Thoracic aorta (tissue), 2 donors: ENCODE data around the gene CYP4V2. TPM values are rescaled to one million over a fixed set of nuclear protein-coding genes. Genes with fewer than 3 reads are reported as not detected.

Experiments
- ATAC-seq: fragments of 150-250 bp; one replicate; pipeline ENCODE4 v1.8.0; 2017; ENCODE audit warnings: low read depth; ENCODE audit not compliant: insufficient number of reproducible peaks, low FRiP score
- DNase-seq: peaks from one replicate; pipeline ENCODE4 v3.0.0-alpha.2; 2020; ENCODE audit warnings: low spot score
- H3K27ac ChIP-seq, 2 donors: fragments of 200-600 bp; sonication (generic); 1 replicate in 1 of 2; 2 replicates in 1 of 2; pipeline ENCODE4 v1.5.1; 2016; ENCODE audit warnings: mild to moderate bottlenecking in 2 of 2, moderate library complexity in 2 of 2
- H3K27me3 ChIP-seq: fragments of 200-600 bp; sonication (generic); replicated peaks from 2 replicates; pipeline ENCODE4 v1.6.0; 2016; ENCODE audit warnings: mild to moderate bottlenecking; ENCODE audit not compliant: insufficient read depth
- H3K36me3 ChIP-seq: fragments of 200-600 bp; sonication (generic); one replicate; pipeline ENCODE4 v1.5.1; 2016
- H3K4me1 ChIP-seq, 2 donors: fragments of 200-600 bp; sonication (generic); 1 replicate in 1 of 2; 2 replicates in 1 of 2; pipeline versions ENCODE4 v1.5.1 to v1.6.0; 2016; ENCODE audit warnings: low read depth in 2 of 2, mild to moderate bottlenecking in 1 of 2; ENCODE audit not compliant: control insufficient read depth in 1 of 2
- H3K4me3 ChIP-seq: fragments of 200-600 bp; sonication (generic); 2 replicates; pipeline ENCODE4 v1.5.1; 2016; ENCODE audit warnings: mild to moderate bottlenecking
- H3K9me3 ChIP-seq: fragments of 200-600 bp; sonication (generic); 2 replicates; pipeline ENCODE4 v1.5.1; 2016
- CTCF ChIP-seq: fragments of 200-600 bp; sonication (generic); IDR thresholded peaks from one replicate; pipeline ENCODE4 v1.5.1; 2019; ENCODE audit warnings: antibody characterized with exemption
- total RNA-seq, 2 donors: library from RNA; depleted of rRNA; stranded (reverse); fragments of >200 nt; gene quantifications; one replicate each; pipeline versions ENCODE4 v1.1.0 to v1.2.3, GENCODE V29; 2016

CYP4V2 gene
- total RNA-seq, result 10 to 100 TPM; 41.8 to 61.2 TPM

- H3K27me3 ChIP-seq, result no peaks in the 10 kb centered on the region
- H3K27ac ChIP-seq, result peak within 1 kb of the TSS; percentile 96 to 97
- H3K4me3 ChIP-seq, result peak within 1 kb of the TSS; percentile 92
- H3K36me3 ChIP-seq, result no peaks in the 10 kb centered on the region
- no peaks in the 10 kb centered on the region for H3K9me3 ChIP-seq
- ATAC-seq (peak; percentile 57), DNase-seq (no peak)
- H3K4me1 ChIP-seq, result peaks cover 5 to 40% of the 10 kb centered on the region in 2 donors
- TF ChIP-seq CTCF, result no peak
Observed at GRCh38 chr4:186191200-186192065, at the start of gene CYP4V2. Gene CYP4V2 (plus strand): TSS chr4:186191567. CDS start chr4:186191824, 257 bp downstream.

- DNase-seq, result no peak
- TF ChIP-seq CTCF, result peak; percentile 42
Observed at GRCh38 chr4:186144198-186144945, 47.0 kb upstream of the CYP4V2 start.

GRCh38 chr4:186144946-186145569 lies 46.3 kb upstream of the CYP4V2 start:
- Histone ChIP-seq H3K4me3 (peak overlapping the region; percentile 81), H3K9me3 (no peaks in the 10 kb centered on the region), H3K27me3 (no peaks in the 10 kb centered on the region), H3K36me3 (no peaks in the 10 kb centered on the region), H3K27ac (peak overlapping the region; percentile 83 to 86), H3K4me1 (peaks cover 5 to 18% of the 10 kb centered on the region in 2 donors)
- ATAC-seq, result peak; percentile 19
- no peak for TF ChIP-seq CTCF
- DNase-seq, result no peak

More at GRCh38 chr4:186144198-186144945, 47.0 kb upstream of the CYP4V2 start:
- Histone ChIP-seq H3K4me1 (peaks cover 5 to 18% of the 10 kb centered on the region in 2 donors), H3K27ac (peak overlapping the region; percentile 68 to 91), H3K36me3 (no peaks in the 10 kb centered on the region), H3K9me3 (no peaks in the 10 kb centered on the region), H3K27me3 (no peaks in the 10 kb centered on the region), H3K4me3 (peak overlapping the region; percentile 73)
- ATAC-seq, result peak; percentile 53

GRCh38 chr4:186146458-186146857 lies 44.9 kb upstream of the CYP4V2 start:
- DNase-seq (no peak), ATAC-seq (no peak)
- peaks cover 5 to 18% of the 10 kb centered on the region in 2 donors for H3K4me1 ChIP-seq
- H3K27me3 ChIP-seq, result no peaks in the 10 kb centered on the region
- no peak overlapping the region for H3K4me3 ChIP-seq
- no peaks in the 10 kb centered on the region for H3K36me3 ChIP-seq
- H3K27ac ChIP-seq, result no peak overlapping the region
- TF ChIP-seq CTCF, result no peak
- H3K9me3 ChIP-seq, result no peaks in the 10 kb centered on the region
